Amniotic stem cell (primary cell): ENCODE results near the gene PGK1.
A peak's percentile ranks its signal among the peaks of the same experiment; 100 is the strongest.
"Not testable (repeated sequence)": the region's sequence is repeated elsewhere in the genome, so short reads cannot be mapped to it uniquely, and the experiment has no call there.

Experiments used
- DNase-seq: peaks from one replicate; lab custom pipeline; 2025; lab: John Stamatoyannopoulos, UW

Gene PGK1

GRCh38 chrX:78116365-78116764 lies 12.3 kb downstream of the PGK1 start:
- no peak for DNase-seq

GRCh38 chrX:78116766-78117165 lies 12.7 kb downstream of the PGK1 start:
- no peak for DNase-seq

- no peak for DNase-seq
Observed at GRCh38 chrX:78118628-78119027, 14.6 kb downstream of the PGK1 start.

GRCh38 chrX:78119521-78120227 lies 15.6 kb downstream of the PGK1 start:
- no peak for DNase-seq

GRCh38 chrX:78123190-78123589 lies 19.1 kb downstream of the PGK1 start:
- DNase-seq, result no peak

- no peak for DNase-seq
Observed at GRCh38 chrX:78124307-78124706, 20.3 kb downstream of the PGK1 start.

- no peak for DNase-seq
Observed at GRCh38 chrX:78125148-78125547, 21.1 kb downstream of the PGK1 start.

- DNase-seq, result not testable (repeated sequence)
Observed at GRCh38 chrX:78125781-78126180, 21.7 kb downstream of the PGK1 start.

GRCh38 chrX:78129714-78130113 lies 25.7 kb downstream of the PGK1 start:
- DNase-seq, result no peak

- DNase-seq, result no peak
Observed at GRCh38 chrX:78130396-78130795, 26.3 kb downstream of the PGK1 start.

GRCh38 chrX:78131117-78131516 lies 27.1 kb downstream of the PGK1 start:
- DNase-seq, result no peak

GRCh38 chrX:78133238-78133960 lies 29.4 kb downstream of the PGK1 start:
- no peak for DNase-seq

GRCh38 chrX:78139160-78140123 lies 35.4 kb downstream of the PGK1 start, which contains the start of gene TAF9B:
Gene TAF9B (minus strand): TSS chrX:78139650. CDS start chrX:78139611, 39 bp downstream.
- peak; percentile 72 for DNase-seq

GRCh38 chrX:78140206-78140605 lies 36.2 kb downstream of the PGK1 start:
- DNase-seq, result no peak

- DNase-seq, result not testable (repeated sequence)
Observed at GRCh38 chrX:78147002-78147540, 43.0 kb downstream of the PGK1 start.

- not testable (repeated sequence) for DNase-seq
Observed at GRCh38 chrX:78157373-78157772, 53.3 kb downstream of the PGK1 start.

- not testable (repeated sequence) for DNase-seq
Observed at GRCh38 chrX:78157846-78158245, 53.8 kb downstream of the PGK1 start.

GRCh38 chrX:78160711-78161110 lies 56.7 kb downstream of the PGK1 start:
- DNase-seq, result not testable (repeated sequence)

GRCh38 chrX:78163175-78163574 lies 59.1 kb downstream of the PGK1 start:
- not testable (repeated sequence) for DNase-seq

- no peak for DNase-seq
Observed at GRCh38 chrX:78165425-78165824, 61.4 kb downstream of the PGK1 start.

- no peak for DNase-seq
Observed at GRCh38 chrX:78168065-78168464, 64.0 kb downstream of the PGK1 start.
